ENCODE data around the gene LSM7.

- TF ChIP-seq EZH2phosphoT487 (IDR thresholded peaks at IDR 0.05; ENCODE audit: insufficient read depth, low read depth) (no peak), EZH2 (IDR thresholded peaks at IDR 0.05; ENCODE audit: insufficient read depth, poor library complexity, severe bottlenecking) (no peak)
These were observed 6.7 kb downstream of the LSM7 start for GRCh38 chr19:2321565-2322283.

Data from GM23248 (cell line).